Prostate gland (tissue), 2 donors: ENCODE measurements around the gene HAPSTR1. TPM values are rescaled to one million over a fixed set of nuclear protein-coding genes. Genes with fewer than 3 reads are reported as not detected.

Experiments
- DNase-seq: peaks from one replicate; pipeline ENCODE4 v3.0.0-alpha.2; 2019; ENCODE audit warnings: low spot score
- H3K27ac ChIP-seq, 2 donors: fragments of 200-600 bp; sonication (generic); 2 replicates each; pipeline ENCODE4 v1.5.1; 2017 to 2019
- H3K27me3 ChIP-seq: fragments of 200-600 bp; sonication (generic); replicated peaks from 2 replicates; pipeline ENCODE4 v1.5.1; 2019; ENCODE audit not compliant: insufficient read depth
- H3K36me3 ChIP-seq, 2 donors: fragments of 200-600 bp; sonication (generic); 1 replicate in 1 of 2; 2 replicates in 1 of 2; pipeline versions ENCODE4 v1.5.1 to v1.8.1; 2017 to 2019
- H3K4me1 ChIP-seq: fragments of 200-600 bp; sonication (generic); replicated peaks from 2 replicates; pipeline ENCODE4 v1.5.1; 2019
- H3K4me3 ChIP-seq, 2 donors: fragments of 200-600 bp; sonication (generic); 2 replicates each; pipeline ENCODE4 v1.5.1; 2017 to 2019
- H3K9me3 ChIP-seq: fragments of 200-600 bp; sonication (generic); 2 replicates; pipeline ENCODE4 v1.5.1; 2017
- CTCF ChIP-seq, 4 experiments: fragments of 200-600 bp in 2 of 4; fragments of 450-650 bp in 2 of 4; sonication (generic) in 2 of 4; IDR thresholded peaks; 1 replicate in 3 of 4; 2 replicates in 1 of 4; pipeline ENCODE4 v1.5.1; 2016 to 2019; ENCODE audit warnings: antibody characterized with exemption in 4 of 4, mild to moderate bottlenecking in 2 of 4, moderate library complexity in 2 of 4
- POLR2A ChIP-seq: fragments of 450-650 bp; IDR thresholded peaks from one replicate; pipeline ENCODE4 v1.6.1; 2016; ENCODE audit warnings: antibody characterized with exemption, mild to moderate bottlenecking
- POLR2AphosphoS5 ChIP-seq: sonication (generic); formaldehyde crosslinking; IDR thresholded peaks from one replicate; pipeline ENCODE4 v1.6.1; 2017; ENCODE audit warnings: antibody characterized with exemption
- WGBS: methylation state at CpG from one replicate; pipeline ENCODE4 v1.1.5; 2018; 5-methylcytosine and 5-hydroxymethylcytosine counted together
- intact Hi-C: fragments of 100-400 bp; cut with DNase I; formaldehyde crosslinking; loops from one replicate; pipeline ENCODE4 v1.14.2; 2022
- total RNA-seq, 2 donors: library from RNA; depleted of rRNA; stranded (reverse); fragments of >200 nt; gene quantifications; one replicate each; pipeline ENCODE4 v1.1.0, GENCODE V29; 2016

The HAPSTR1 gene
- total RNA-seq, 2 donors from 2014 or later, result 45.5 to 68.6 TPM

GRCh38 chr16:9095171-9095570 lies 3.7 kb downstream of the HAPSTR1 start:
- Histone ChIP-seq H3K36me3 (no peaks in the 10 kb centered on the region), H3K4me3 (no peak overlapping the region), H3K27me3 (no peaks in the 10 kb centered on the region), H3K27ac (no peak overlapping the region), H3K9me3 (no peaks in the 10 kb centered on the region), H3K4me1 (peaks cover 24% of the 10 kb centered on the region)
- DNase-seq, result no peak
- intact Hi-C loops, result loop anchor here (5.0 kb wide), 1 partner anchor 133 kb away; the partner anchor contains the start of gene USP7
- TF ChIP-seq CTCF (IDR thresholded peaks at IDR 0.05) (no peak), POLR2AphosphoS5 (no peak), POLR2A (no peak)
- WGBS, result 10% methylated on average over 1 of the region's 1 CpG

DNA sequence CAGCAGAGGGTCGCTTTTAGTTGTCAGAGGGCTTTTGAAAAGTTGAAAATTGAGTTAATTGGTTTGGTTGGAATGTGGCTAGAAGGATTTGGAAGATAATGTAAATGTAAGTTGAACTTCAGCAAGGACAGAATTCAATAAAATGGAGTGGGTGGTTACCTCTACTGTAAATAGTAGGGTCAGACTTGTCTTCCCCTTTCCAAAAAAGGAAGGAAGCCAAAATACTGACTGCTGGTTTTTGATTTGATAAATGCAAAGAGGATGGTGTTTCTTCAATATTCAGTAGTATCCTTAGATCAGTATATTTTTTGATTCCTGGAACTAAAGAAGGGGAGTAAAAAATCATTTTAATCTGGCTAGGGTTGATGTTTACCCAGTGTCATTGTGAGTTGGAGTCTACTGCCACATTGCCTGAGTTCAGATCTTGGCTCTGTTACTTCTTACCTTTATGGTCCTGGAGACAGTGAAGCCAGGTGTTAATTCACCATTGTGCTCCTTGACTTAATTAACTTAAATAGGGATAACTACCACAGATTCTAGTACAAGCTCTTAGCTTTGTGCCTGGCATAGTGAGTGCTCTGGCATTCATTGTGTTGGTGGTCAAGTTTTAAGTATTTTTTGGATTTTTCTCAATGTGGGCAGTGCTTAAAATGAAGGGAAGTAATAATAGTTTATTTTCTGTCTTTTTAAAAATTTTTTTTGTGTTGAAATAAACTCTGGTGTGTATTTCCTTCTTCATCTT lies 4.4 kb downstream of the HAPSTR1 start:
- no peaks in the 10 kb centered on the region for H3K9me3 ChIP-seq
- no peaks in the 10 kb centered on the region for H3K36me3 ChIP-seq
- no peak overlapping the region for H3K27ac ChIP-seq
- 29% methylated on average over 1 of the region's 1 CpG for WGBS
- peaks cover 24% of the 10 kb centered on the region for H3K4me1 ChIP-seq
- H3K27me3 ChIP-seq, result no peaks in the 10 kb centered on the region
- TF ChIP-seq POLR2AphosphoS5 (no peak), CTCF (IDR thresholded peaks at IDR 0.05) (no peak), POLR2A (no peak)
- intact Hi-C loops, result loop anchor here (5.0 kb wide), 1 partner anchor 134 kb away; the partner anchor contains the start of gene USP7
- no peak overlapping the region for H3K4me3 ChIP-seq
- no peak for DNase-seq

GRCh38 chr16:9096416-9096952 lies 5.0 kb downstream of the HAPSTR1 start:
- Histone ChIP-seq H3K9me3 (no peaks in the 10 kb centered on the region), H3K27ac (no peak overlapping the region), H3K36me3 (no peaks in the 10 kb centered on the region), H3K4me1 (peaks cover 24% of the 10 kb centered on the region), H3K27me3 (no peaks in the 10 kb centered on the region), H3K4me3 (no peak overlapping the region)
- intact Hi-C loops, result loop anchor here (5.0 kb wide), 1 partner anchor 134 kb away; the partner anchor contains the start of gene USP7
- DNase-seq, result peak; percentile 9
- TF ChIP-seq POLR2AphosphoS5, result peak; percentile 45
- TF ChIP-seq CTCF (IDR thresholded peaks at IDR 0.05), result no peak
- 67% methylated on average over 2 of the region's 2 CpGs for WGBS

- intact Hi-C loops, result loop anchor here (5.0 kb wide), 1 partner anchor 135 kb away; the partner anchor contains the start of gene USP7
- Histone ChIP-seq H3K27me3 (no peaks in the 10 kb centered on the region), H3K27ac (no peak overlapping the region), H3K9me3 (no peaks in the 10 kb centered on the region), H3K4me3 (no peak overlapping the region), H3K4me1 (peaks cover 24% of the 10 kb centered on the region), H3K36me3 (no peaks in the 10 kb centered on the region)
- TF ChIP-seq POLR2AphosphoS5 (no peak), POLR2A (no peak), CTCF (IDR thresholded peaks at IDR 0.05) (no peak)
- DNase-seq, result no peak
- 75% methylated on average over 10 of the region's 10 CpGs for WGBS
Measured at GRCh38 chr16:9097266-9098219, 6.1 kb downstream of the HAPSTR1 start.
